OCI-LY3 (cell line): ENCODE data around the gene RNASET2.

ENCODE experiments used
- EZH2phosphoT487 ChIP-seq: fragments of 200-600 bp; shearing (Covaris generic); IDR thresholded peaks from 2 replicates; pipeline ENCODE4 v1.6.1; 2018; ENCODE audit warnings: antibody characterized with exemption, mixed run types, low read depth
- TF ChIP-seq, protein P1 (sequence below): fragments of 200-600, 300-600 bp; sonication (generic); IDR thresholded peaks from 2 replicates; pipeline ENCODE4 v1.5.1; 2014; ENCODE audit warnings: antibody characterized with exemption, low read length, low read depth

DNA sequence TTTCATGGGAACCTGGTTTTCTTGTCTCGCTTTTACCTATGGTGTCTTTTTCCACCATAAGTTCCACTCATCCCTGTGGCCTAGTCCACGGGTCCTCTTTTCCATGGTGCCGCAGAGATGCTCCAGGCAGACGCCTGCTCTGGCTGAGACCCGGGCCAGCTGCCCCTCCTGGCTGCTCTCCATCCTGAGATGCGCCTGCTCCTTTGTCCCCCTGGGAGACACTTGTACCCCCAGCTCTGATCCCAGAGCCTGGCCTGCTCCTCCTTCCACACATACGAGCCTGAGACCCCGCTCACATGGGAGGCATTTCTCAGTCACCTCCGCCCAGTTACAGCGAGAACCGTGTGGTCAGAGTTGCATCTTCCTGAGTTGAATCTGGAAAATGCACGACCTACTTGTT, 29.6 kb downstream of the RNASET2 start:
- TF ChIP-seq, protein P1, sequence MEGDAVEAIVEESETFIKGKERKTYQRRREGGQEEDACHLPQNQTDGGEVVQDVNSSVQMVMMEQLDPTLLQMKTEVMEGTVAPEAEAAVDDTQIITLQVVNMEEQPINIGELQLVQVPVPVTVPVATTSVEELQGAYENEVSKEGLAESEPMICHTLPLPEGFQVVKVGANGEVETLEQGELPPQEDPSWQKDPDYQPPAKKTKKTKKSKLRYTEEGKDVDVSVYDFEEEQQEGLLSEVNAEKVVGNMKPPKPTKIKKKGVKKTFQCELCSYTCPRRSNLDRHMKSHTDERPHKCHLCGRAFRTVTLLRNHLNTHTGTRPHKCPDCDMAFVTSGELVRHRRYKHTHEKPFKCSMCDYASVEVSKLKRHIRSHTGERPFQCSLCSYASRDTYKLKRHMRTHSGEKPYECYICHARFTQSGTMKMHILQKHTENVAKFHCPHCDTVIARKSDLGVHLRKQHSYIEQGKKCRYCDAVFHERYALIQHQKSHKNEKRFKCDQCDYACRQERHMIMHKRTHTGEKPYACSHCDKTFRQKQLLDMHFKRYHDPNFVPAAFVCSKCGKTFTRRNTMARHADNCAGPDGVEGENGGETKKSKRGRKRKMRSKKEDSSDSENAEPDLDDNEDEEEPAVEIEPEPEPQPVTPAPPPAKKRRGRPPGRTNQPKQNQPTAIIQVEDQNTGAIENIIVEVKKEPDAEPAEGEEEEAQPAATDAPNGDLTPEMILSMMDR = no peak
- TF ChIP-seq EZH2phosphoT487 = no peak
